HG03196 (cell line): ENCODE results near the gene RYR3.
A peak's percentile ranks its signal among the peaks of the same experiment; 100 is the strongest.

ENCODE experiments used
- ATAC-seq: cut with Tn5 transposase; IDR thresholded peaks from one replicate; pipeline ENCODE4 v1.9.1; 2021; ENCODE audit not compliant: unreplicated experiment

Gene RYR3

GRCh38 chr15:33639456-33639855, 328.7 kb downstream of the RYR3 start:
- ATAC-seq: no peak

- ATAC-seq: no peak
Observed at GRCh38 chr15:33639978-33640377, 329.2 kb downstream of the RYR3 start.

GRCh38 chr15:33641069-33641468, 330.3 kb downstream of the RYR3 start:
- no peak for ATAC-seq

GRCh38 chr15:33644304-33644703, 333.5 kb downstream of the RYR3 start:
- ATAC-seq: no peak

DNA sequence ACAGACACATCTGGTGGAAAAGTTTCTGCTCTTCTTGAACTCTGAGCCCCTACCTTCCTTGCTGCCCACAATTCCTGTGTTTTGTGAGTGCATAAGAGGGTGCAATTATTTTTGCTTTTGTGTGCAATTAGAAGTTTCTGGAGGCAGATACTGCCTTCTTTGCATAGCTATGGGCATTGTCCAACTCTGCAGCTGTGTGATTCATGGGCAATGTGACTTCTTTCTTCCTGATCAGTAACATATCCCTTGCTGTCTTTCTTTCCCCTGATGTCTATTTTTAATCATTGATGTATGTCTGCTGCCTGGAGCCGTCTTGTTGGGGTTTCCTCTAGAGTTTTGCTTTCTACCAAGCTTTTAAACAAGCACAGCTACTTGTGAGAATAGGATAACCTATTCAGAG, 336.0 kb downstream of the RYR3 start:
- no peak for ATAC-seq

GRCh38 chr15:33649217-33649933, 338.6 kb downstream of the RYR3 start:
- ATAC-seq: no peak

GRCh38 chr15:33654860-33655259, 344.1 kb downstream of the RYR3 start:
- no peak for ATAC-seq

GRCh38 chr15:33655488-33655887, 344.7 kb downstream of the RYR3 start:
- ATAC-seq: no peak

DNA sequence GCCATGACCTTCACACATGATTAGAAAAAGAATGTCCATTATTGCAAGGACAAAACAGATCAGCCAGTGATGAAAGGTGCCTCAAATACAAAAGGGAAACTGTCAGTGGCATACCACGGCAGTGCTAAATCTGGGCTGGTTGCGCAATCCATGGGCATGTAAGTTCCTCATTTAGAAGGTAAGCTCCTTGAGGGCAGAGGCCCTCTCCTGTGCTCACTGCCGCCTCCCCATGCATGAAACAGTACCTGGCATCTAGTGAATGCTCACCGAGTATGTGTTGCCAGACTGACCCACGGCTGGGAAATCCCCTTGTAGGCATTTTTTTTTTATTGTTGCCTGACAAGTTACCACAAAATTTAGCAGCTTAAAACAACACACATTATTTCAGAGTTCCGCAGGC, 345.4 kb downstream of the RYR3 start:
- ATAC-seq: no peak

GRCh38 chr15:33660151-33660550, 349.4 kb downstream of the RYR3 start:
- ATAC-seq: no peak

- ATAC-seq: no peak
Observed at GRCh38 chr15:33662014-33662413, 351.2 kb downstream of the RYR3 start.

DNA sequence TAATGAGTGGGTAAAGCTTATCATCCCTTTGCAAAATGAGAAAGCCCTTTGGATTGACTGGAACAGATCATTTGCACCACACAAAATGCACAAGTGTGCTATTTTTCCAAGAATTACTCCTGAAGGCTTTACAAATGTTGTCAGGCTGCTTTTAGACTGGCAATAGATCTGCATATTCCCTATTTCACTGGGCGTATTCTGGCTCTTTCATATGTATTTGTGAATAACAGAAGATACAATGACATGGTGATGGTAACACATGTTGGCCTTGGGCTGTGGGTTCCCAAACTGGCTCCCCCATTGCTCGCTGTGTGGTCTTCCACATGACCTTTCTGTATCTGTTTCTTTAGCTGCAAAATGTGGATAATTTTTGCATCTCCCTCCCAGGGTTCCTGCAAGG, 354.2 kb downstream of the RYR3 start:
- ATAC-seq: no peak

- no peak for ATAC-seq
Observed at GRCh38 chr15:33670567-33670966, 359.8 kb downstream of the RYR3 start.

GRCh38 chr15:33671456-33671855, 360.7 kb downstream of the RYR3 start:
- peak; percentile 72 for ATAC-seq

- no peak for ATAC-seq
Observed at GRCh38 chr15:33675246-33675645, 364.5 kb downstream of the RYR3 start.

DNA sequence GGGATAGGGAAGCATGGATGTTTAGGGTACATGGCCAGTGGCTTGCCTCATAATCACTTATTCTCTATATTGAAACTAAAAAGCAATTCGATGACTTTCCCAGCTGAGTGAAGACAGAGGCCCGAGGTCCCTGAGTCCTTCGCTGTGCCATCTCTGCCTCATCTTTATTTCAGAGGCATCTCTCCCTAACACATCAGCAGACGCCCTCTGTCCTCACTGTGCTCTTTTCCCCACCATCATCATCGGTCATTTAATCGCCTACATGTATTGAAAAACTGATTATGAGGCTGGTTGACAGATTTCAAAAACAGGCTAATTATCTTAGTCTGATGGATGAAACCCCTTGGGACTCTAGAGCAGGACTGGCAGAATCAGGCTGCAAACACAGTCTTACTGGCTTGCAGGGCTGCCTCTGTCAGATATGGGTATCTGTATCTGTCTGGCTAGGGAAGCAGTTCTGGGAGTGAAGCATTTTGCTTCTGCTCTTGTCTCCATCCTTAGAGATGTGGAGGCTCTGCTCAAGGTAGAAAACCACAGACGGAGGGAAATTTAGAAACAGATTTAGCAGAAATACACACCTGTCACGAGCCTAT, 366.6 kb downstream of the RYR3 start:
- ATAC-seq: no peak

DNA sequence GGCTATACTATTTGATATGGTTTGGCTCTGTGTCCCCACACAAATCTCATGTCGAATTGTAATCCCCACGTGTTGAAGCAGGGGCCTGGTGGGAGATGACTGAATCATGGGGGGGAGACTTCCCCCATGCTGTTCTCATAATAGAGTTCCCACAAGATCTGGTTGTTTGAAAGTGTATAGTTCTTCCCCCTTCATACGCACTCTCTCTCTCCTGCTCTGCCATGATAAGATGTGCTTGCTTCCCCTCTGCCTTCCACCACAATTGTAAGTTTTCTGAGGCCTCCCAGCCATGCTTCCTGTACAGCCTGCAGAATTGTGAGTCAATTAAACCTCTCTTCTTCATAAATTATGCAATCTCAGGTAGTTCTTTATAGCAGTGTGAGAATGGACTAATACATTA, 367.4 kb downstream of the RYR3 start:
- no peak for ATAC-seq

DNA sequence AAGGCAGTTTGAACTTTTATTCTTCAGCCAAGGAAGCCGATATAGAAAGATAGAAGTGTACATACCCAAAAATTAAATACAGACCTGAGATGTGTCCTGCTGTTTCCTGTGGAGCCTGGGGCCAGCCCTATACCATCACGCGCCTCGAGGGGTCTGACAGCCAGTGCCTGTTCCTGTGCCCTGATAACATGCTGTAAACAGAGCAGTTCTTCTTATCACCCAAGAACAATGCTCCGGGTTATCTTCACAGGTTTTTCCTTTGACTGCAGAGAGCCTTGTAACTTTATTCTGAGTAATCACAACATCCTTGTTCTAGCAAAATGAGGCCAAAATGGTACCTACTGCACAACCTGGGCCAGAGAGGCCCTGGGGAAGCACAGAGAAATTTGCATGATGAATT, 367.8 kb downstream of the RYR3 start:
- no peak for ATAC-seq

GRCh38 chr15:33679061-33679460, 368.3 kb downstream of the RYR3 start:
- ATAC-seq: no peak

DNA sequence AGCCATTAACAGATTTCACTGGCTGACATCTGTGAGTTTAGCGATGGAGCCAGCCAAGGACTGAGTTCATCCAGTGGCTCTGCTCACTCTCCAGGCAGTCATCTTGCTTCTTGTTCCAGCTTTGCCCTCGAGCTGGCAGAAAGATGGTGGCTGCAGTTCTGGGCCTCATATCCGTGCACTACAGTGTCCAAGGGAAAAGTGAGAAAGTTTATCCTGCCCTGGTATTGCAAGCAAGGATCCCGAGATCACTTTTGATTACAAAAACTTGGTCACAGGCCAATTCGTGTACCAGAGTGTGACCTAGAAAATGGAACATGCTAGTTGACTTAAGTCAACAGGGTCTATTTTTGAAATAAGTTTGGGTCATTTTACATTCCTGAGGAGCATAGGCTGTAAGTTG, 369.6 kb downstream of the RYR3 start:
- ATAC-seq: no peak

DNA sequence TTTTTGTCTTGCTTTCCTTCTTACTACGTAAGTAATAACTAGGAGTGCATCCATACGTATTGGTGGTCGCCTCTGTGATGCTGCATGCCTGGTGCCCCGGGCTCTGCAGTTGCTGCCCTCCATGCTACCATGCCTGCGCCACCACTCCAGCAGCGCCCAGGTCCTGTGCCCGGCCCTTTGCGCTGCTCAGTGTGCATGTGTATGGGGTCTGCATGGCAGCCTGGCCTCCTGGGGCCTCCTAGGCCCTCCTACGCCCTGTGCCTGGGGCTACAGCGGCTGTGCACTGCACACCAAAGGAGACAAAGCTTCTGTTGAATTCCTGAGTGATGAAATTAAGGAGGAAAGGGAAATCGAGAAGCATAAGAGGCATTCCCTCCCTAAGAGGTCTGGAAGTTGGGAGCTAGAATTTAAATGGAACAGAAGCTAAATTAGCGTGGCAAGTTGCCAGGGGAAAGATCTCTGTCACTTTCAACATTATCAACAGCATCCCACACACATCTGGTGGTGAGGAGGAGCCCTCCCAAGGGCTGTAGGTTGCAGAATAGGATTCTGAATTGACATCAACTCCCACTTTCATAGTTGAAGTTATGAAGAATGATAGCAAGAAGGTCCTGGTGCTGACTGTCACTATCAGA, 382.5 kb downstream of the RYR3 start:
- no peak for ATAC-seq

DNA sequence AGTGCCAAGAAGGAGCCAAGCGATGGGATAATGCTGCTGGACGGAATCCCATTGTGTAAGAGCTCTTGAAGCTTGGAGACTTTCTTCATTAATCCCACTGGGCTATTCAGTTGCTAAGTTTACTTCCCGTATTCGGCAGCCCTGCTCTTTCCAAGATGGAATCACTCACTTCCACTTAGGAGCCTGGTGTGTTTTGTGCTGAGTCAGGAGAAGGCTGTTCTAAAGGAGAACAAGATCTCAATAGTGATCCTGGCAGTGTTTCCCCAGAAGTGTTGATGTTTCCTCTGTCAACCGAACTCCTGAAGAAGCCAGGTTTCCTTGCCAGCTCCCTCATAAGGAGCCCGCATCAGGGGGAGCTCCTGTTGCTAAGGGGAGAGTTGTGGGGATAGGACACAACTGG, 387.4 kb downstream of the RYR3 start:
- ATAC-seq: no peak

- no peak for ATAC-seq
Observed at GRCh38 chr15:33699145-33699544, 388.4 kb downstream of the RYR3 start.
